Measurements from ENCODE around the gene EEF2K. TPM values are rescaled to one million over a fixed set of nuclear protein-coding genes. Genes with fewer than 3 reads are reported as not detected.

Gene EEF2K
- polyA plus RNA-seq, 2 donors, result 4.6 to 6.9 TPM

- H3K27ac ChIP-seq (ENCODE audit: low read depth in 2 of 2, low read length in 1 of 2), result no peak overlapping the region
- no peak overlapping the region for H3K4me3 ChIP-seq (ENCODE audit: low read depth in 1 of 2, low read length in 2 of 2)
- WGBS, 2 donors, result 91 to 93% methylated on average over 24 of the region's 24 CpGs
- H3K4me1 ChIP-seq (ENCODE audit: control insufficient read depth in 2 of 2, insufficient read depth in 2 of 2, low read length in 1 of 2), result no peaks in the 10 kb centered on the region
- no peaks in the 10 kb centered on the region for H3K27me3 ChIP-seq (ENCODE audit: control insufficient read depth in 1 of 2, insufficient read depth in 2 of 2, low read length in 2 of 2)
- no peaks in the 10 kb centered on the region for H3K9me3 ChIP-seq (ENCODE audit: control insufficient read depth in 2 of 2, insufficient read depth in 1 of 2, low read depth in 1 of 2, low read length in 1 of 2)
- H3K36me3 ChIP-seq (ENCODE audit: control insufficient read depth in 2 of 2, insufficient read depth in 2 of 2, low read length in 1 of 2), result peaks cover 17 to 66% of the 10 kb centered on the region in 2 donors
Measured at GRCh38 chr16:22323959-22324786, 118.1 kb downstream of the EEF2K start.

GRCh38 chr16:22324787-22325597 is 118.9 kb downstream of the EEF2K start:
- peaks cover 20 to 68% of the 10 kb centered on the region in 2 donors for H3K36me3 ChIP-seq (ENCODE audit: control insufficient read depth in 2 of 2, insufficient read depth in 2 of 2, low read length in 1 of 2)
- H3K9me3 ChIP-seq (ENCODE audit: control insufficient read depth in 2 of 2, insufficient read depth in 1 of 2, low read depth in 1 of 2, low read length in 1 of 2), result no peaks in the 10 kb centered on the region
- H3K4me1 ChIP-seq (ENCODE audit: control insufficient read depth in 2 of 2, insufficient read depth in 2 of 2, low read length in 1 of 2), result no peaks in the 10 kb centered on the region
- no peak overlapping the region for H3K27ac ChIP-seq (ENCODE audit: low read depth in 2 of 2, low read length in 1 of 2)
- H3K4me3 ChIP-seq (ENCODE audit: low read depth in 1 of 2, low read length in 2 of 2), result no peak overlapping the region
- 87 to 89% methylated on average over 19 of the region's 19 CpGs for WGBS, 2 donors
- no peaks in the 10 kb centered on the region for H3K27me3 ChIP-seq (ENCODE audit: control insufficient read depth in 1 of 2, insufficient read depth in 2 of 2, low read length in 2 of 2)

GRCh38 chr16:22325598-22326368 is 119.7 kb downstream of the EEF2K start:
- no peaks in the 10 kb centered on the region for H3K9me3 ChIP-seq (ENCODE audit: control insufficient read depth in 2 of 2, insufficient read depth in 1 of 2, low read depth in 1 of 2, low read length in 1 of 2)
- peaks cover 20 to 68% of the 10 kb centered on the region in 2 donors for H3K36me3 ChIP-seq (ENCODE audit: control insufficient read depth in 2 of 2, insufficient read depth in 2 of 2, low read length in 1 of 2)
- H3K4me3 ChIP-seq (ENCODE audit: low read depth in 1 of 2, low read length in 2 of 2), result no peak overlapping the region
- no peaks in the 10 kb centered on the region for H3K27me3 ChIP-seq (ENCODE audit: control insufficient read depth in 1 of 2, insufficient read depth in 2 of 2, low read length in 2 of 2)
- H3K27ac ChIP-seq (ENCODE audit: low read depth in 2 of 2, low read length in 1 of 2), result no peak overlapping the region
- H3K4me1 ChIP-seq (ENCODE audit: control insufficient read depth in 2 of 2, insufficient read depth in 2 of 2, low read length in 1 of 2), result no peaks in the 10 kb centered on the region
- 92% methylated on average over 41 to 46 of the region's 46 CpGs for WGBS, 2 donors

- Histone ChIP-seq H3K36me3 (ENCODE audit: control insufficient read depth in 2 of 2, insufficient read depth in 2 of 2, low read length in 1 of 2) (peaks cover 20 to 66% of the 10 kb centered on the region in 2 donors), H3K4me3 (ENCODE audit: low read depth in 1 of 2, low read length in 2 of 2) (no peak overlapping the region)
Measured at GRCh38 chr16:22326369-22326652, 120.2 kb downstream of the EEF2K start.

GRCh38 chr16:22326771-22327445 is 120.8 kb downstream of the EEF2K start:
- H3K27me3 ChIP-seq (ENCODE audit: control insufficient read depth in 1 of 2, insufficient read depth in 2 of 2, low read length in 2 of 2), result no peaks in the 10 kb centered on the region
- no peak overlapping the region for H3K27ac ChIP-seq (ENCODE audit: low read depth in 2 of 2, low read length in 1 of 2)
- H3K4me3 ChIP-seq (ENCODE audit: low read depth in 1 of 2, low read length in 2 of 2), result no peak overlapping the region
- H3K9me3 ChIP-seq (ENCODE audit: control insufficient read depth in 2 of 2, insufficient read depth in 1 of 2, low read depth in 1 of 2, low read length in 1 of 2), result no peaks in the 10 kb centered on the region
- 84 to 85% methylated on average over 13 of the region's 13 CpGs for WGBS, 2 donors
- no peaks in the 10 kb centered on the region for H3K4me1 ChIP-seq (ENCODE audit: control insufficient read depth in 2 of 2, insufficient read depth in 2 of 2, low read length in 1 of 2)
- peaks cover 20 to 62% of the 10 kb centered on the region in 2 donors for H3K36me3 ChIP-seq (ENCODE audit: control insufficient read depth in 2 of 2, insufficient read depth in 2 of 2, low read length in 1 of 2)

More at GRCh38 chr16:22326369-22326652, 120.2 kb downstream of the EEF2K start:
- 83 to 87% methylated on average over 4 of the region's 4 CpGs for WGBS, 2 donors
- Histone ChIP-seq H3K27ac (ENCODE audit: low read depth in 2 of 2, low read length in 1 of 2) (no peak overlapping the region), H3K9me3 (ENCODE audit: control insufficient read depth in 2 of 2, insufficient read depth in 1 of 2, low read depth in 1 of 2, low read length in 1 of 2) (no peaks in the 10 kb centered on the region), H3K4me1 (ENCODE audit: control insufficient read depth in 2 of 2, insufficient read depth in 2 of 2, low read length in 1 of 2) (no peaks in the 10 kb centered on the region), H3K27me3 (ENCODE audit: control insufficient read depth in 1 of 2, insufficient read depth in 2 of 2, low read length in 2 of 2) (no peaks in the 10 kb centered on the region)

GRCh38 chr16:22327446-22327775 is 121.3 kb downstream of the EEF2K start:
- H3K36me3 ChIP-seq (ENCODE audit: control insufficient read depth in 2 of 2, insufficient read depth in 2 of 2, low read length in 1 of 2), result peaks cover 20 to 65% of the 10 kb centered on the region in 2 donors

GRCh38 chr16:22328081-22328725 is 122.1 kb downstream of the EEF2K start:
- H3K27ac ChIP-seq (ENCODE audit: low read depth in 2 of 2, low read length in 1 of 2), result no peak overlapping the region
- H3K4me3 ChIP-seq (ENCODE audit: low read depth in 1 of 2, low read length in 2 of 2), result no peak overlapping the region
- no peaks in the 10 kb centered on the region for H3K27me3 ChIP-seq (ENCODE audit: control insufficient read depth in 1 of 2, insufficient read depth in 2 of 2, low read length in 2 of 2)
- peaks cover 20 to 58% of the 10 kb centered on the region in 2 donors for H3K36me3 ChIP-seq (ENCODE audit: control insufficient read depth in 2 of 2, insufficient read depth in 2 of 2, low read length in 1 of 2)
- 89 to 92% methylated on average over 10 of the region's 10 CpGs for WGBS, 2 donors
- no peaks in the 10 kb centered on the region for H3K4me1 ChIP-seq (ENCODE audit: control insufficient read depth in 2 of 2, insufficient read depth in 2 of 2, low read length in 1 of 2)
- H3K9me3 ChIP-seq (ENCODE audit: control insufficient read depth in 2 of 2, insufficient read depth in 1 of 2, low read depth in 1 of 2, low read length in 1 of 2), result no peaks in the 10 kb centered on the region

More at GRCh38 chr16:22327446-22327775, 121.3 kb downstream of the EEF2K start:
- WGBS, 2 donors, result 93% methylated on average over 6 of the region's 6 CpGs
- no peaks in the 10 kb centered on the region for H3K4me1 ChIP-seq (ENCODE audit: control insufficient read depth in 2 of 2, insufficient read depth in 2 of 2, low read length in 1 of 2)
- no peaks in the 10 kb centered on the region for H3K27me3 ChIP-seq (ENCODE audit: control insufficient read depth in 1 of 2, insufficient read depth in 2 of 2, low read length in 2 of 2)
- no peak overlapping the region for H3K27ac ChIP-seq (ENCODE audit: low read depth in 2 of 2, low read length in 1 of 2)
- no peaks in the 10 kb centered on the region for H3K9me3 ChIP-seq (ENCODE audit: control insufficient read depth in 2 of 2, insufficient read depth in 1 of 2, low read depth in 1 of 2, low read length in 1 of 2)
- no peak overlapping the region for H3K4me3 ChIP-seq (ENCODE audit: low read depth in 1 of 2, low read length in 2 of 2)

- Histone ChIP-seq H3K9me3 (ENCODE audit: control insufficient read depth in 2 of 2, insufficient read depth in 1 of 2, low read depth in 1 of 2, low read length in 1 of 2) (no peaks in the 10 kb centered on the region), H3K36me3 (ENCODE audit: control insufficient read depth in 2 of 2, insufficient read depth in 2 of 2, low read length in 1 of 2) (peaks cover 16 to 52% of the 10 kb centered on the region in 2 donors), H3K4me3 (ENCODE audit: low read depth in 1 of 2, low read length in 2 of 2) (no peak overlapping the region), H3K27me3 (ENCODE audit: control insufficient read depth in 1 of 2, insufficient read depth in 2 of 2, low read length in 2 of 2) (no peaks in the 10 kb centered on the region), H3K27ac (ENCODE audit: low read depth in 2 of 2, low read length in 1 of 2) (no peak overlapping the region), H3K4me1 (ENCODE audit: control insufficient read depth in 2 of 2, insufficient read depth in 2 of 2, low read length in 1 of 2) (no peaks in the 10 kb centered on the region)
- 97% methylated on average over 9 of the region's 9 CpGs for WGBS, 2 donors
Measured at GRCh38 chr16:22329199-22329695, 123.2 kb downstream of the EEF2K start.
